ENCODE data around the gene PLCH1. TPM values are rescaled to one million over a fixed set of nuclear protein-coding genes. Genes with fewer than 3 reads are reported as not detected.

Gene PLCH1
- total and polyA plus RNA-seq, 9 of the 15 experiments (the other 6 are each of a cell fraction or from before 2014, with no cell fraction given) = 0.17 to 0.62 (median 0.40) TPM

DNA sequence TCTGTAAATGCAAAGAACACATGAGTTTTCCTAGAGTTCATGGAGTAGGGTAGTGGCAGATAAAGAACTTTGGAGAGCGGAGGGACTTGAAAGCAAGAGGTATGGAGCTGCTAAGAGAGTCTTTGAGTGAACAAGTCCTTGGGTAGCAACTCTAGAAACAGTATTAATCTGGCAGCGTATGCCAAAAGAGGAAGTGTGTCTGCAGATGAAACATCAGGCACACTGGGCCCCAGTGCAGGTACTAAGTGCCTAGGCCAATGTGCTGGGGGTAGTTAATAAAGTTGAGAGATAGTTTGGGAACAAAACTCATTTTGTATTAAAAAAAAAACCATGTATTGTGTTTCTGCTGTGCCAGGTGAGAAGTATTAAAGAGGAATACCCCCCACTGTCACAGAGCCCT lies 228.4 kb downstream of the PLCH1 start:
- in situ Hi-C loops (cut with MboI) (no loop called here), intact Hi-C loops (cut with micrococcal nuclease) (no loop called here)
- Histone ChIP-seq H3K9ac (ENCODE audit: insufficient read depth in 1 of 2, low read depth in 2 of 2, low read length in 2 of 2) (no peak overlapping the region), H3K4me3 (no peak overlapping the region), H3K36me3 (ENCODE audit: control insufficient read depth, insufficient read depth, low read length) (no peaks in the 10 kb centered on the region), H2AFZ (ENCODE audit: low read depth, low read length) (no peak overlapping the region), H3K9me3 (replicated peaks; ENCODE audit: control insufficient read depth, insufficient read depth, low read depth, low read length) (no peaks in the 10 kb centered on the region), H3K4me2 (ENCODE audit: insufficient read depth, low read length) (no peak overlapping the region), H3K27ac (ENCODE audit: extremely low read depth, low read depth, low read length) (no peak overlapping the region), H3K79me2 (ENCODE audit: control insufficient read depth, insufficient read depth, low read length) (no peaks in the 10 kb centered on the region), H3K9me1 (ENCODE audit: control insufficient read depth, insufficient read depth, low read length) (no peaks in the 10 kb centered on the region), H4K20me1 (replicated peaks; ENCODE audit: control insufficient read depth, insufficient read depth, low read length) (no peaks in the 10 kb centered on the region), H3K27me3 (ENCODE audit: control insufficient read depth in 2 of 2, insufficient read depth in 2 of 2, low read length in 2 of 2) (no peaks in the 10 kb centered on the region), H3K4me1 (replicated peaks in 1 of 2; ENCODE audit: control insufficient read depth in 2 of 2, insufficient read depth in 2 of 2, low read length in 2 of 2) (no peaks in the 10 kb centered on the region)
- TF ChIP-seq SPI1 (IDR thresholded peaks at IDR 0.05; ENCODE audit: borderline replicate concordance, low read depth, low read length) (peak; percentile 61; the same call in 1 of the 2 replicates), XRCC3 (IDR thresholded peaks at IDR 0.05) (no peak)
- no TSS peak for BruUV-seq (replicated peaks)
- CTCF ChIA-PET (ENCODE audit: low intra/inter-chr PET ratio) = no interaction called here
- DNase-seq (ENCODE audit: extremely low read depth in 1 of 4, low spot score in 3 of 4) (no peak), FAIRE-seq (no peak), ATAC-seq (no peak)
- WGBS (ENCODE audit: insufficient coverage, low coverage, missing lambda C conversion rate) = 6% methylated on average over 2 of the region's 2 CpGs
- POLR2A ChIA-PET = interaction anchor here (0.6 kb wide), 1 partner anchor 8 kb away, joined by 3 read pairs; no protein-coding TSS in a partner anchor

DNA sequence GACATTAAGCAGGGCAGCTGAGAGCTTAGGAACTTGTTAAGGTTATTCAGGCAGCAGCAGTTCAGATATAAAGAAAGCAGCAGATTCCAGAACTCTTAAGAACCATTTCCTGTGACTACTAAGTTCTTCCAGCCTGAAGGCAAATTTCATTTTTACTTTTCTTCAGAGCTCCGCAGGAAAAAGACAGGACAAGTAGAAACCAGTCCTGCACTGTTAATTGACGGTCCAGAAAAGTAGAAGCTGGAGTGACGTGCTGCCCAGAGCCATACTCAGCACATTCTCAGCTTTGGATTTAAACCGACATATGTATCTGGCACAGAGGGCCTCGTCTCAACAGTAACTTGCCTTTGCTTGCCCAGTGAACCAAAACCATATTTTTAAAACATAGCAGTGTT lies 232.0 kb downstream of the PLCH1 start:
- no peak overlapping the region for H3K4me2 ChIP-seq (ENCODE audit: insufficient read depth, low read length)
- no peak overlapping the region for H3K27ac ChIP-seq (ENCODE audit: extremely low read depth, low read depth, low read length)
- FAIRE-seq = no peak
- H2AFZ ChIP-seq (ENCODE audit: low read depth, low read length) = 0 out of 2 replicates have a peak overlapping the region, but pooled peaks have one; percentile 24
- H3K9me1 ChIP-seq (ENCODE audit: control insufficient read depth, insufficient read depth, low read length) = no peaks in the 10 kb centered on the region
- no peaks in the 10 kb centered on the region for H3K79me2 ChIP-seq (ENCODE audit: control insufficient read depth, insufficient read depth, low read length)
- 2% methylated on average over 5 of the region's 5 CpGs for WGBS (ENCODE audit: insufficient coverage, low coverage, missing lambda C conversion rate)
- no peaks in the 10 kb centered on the region for H3K36me3 ChIP-seq (ENCODE audit: control insufficient read depth, insufficient read depth, low read length)
- no peak for ATAC-seq
- H3K27me3 ChIP-seq (ENCODE audit: control insufficient read depth in 2 of 2, insufficient read depth in 2 of 2, low read length in 2 of 2) = no peaks in the 10 kb centered on the region
- H3K9ac ChIP-seq (ENCODE audit: insufficient read depth in 1 of 2, low read depth in 2 of 2, low read length in 2 of 2) = no peak overlapping the region
- ChIA-PET CTCF (ENCODE audit: low intra/inter-chr PET ratio) (no interaction called here), POLR2A (no interaction called here)
- H3K4me3 ChIP-seq = no peak overlapping the region
- BruUV-seq (replicated peaks) = no TSS peak
- in situ Hi-C loops (cut with MboI) (no loop called here), intact Hi-C loops (cut with micrococcal nuclease) (no loop called here)
- no peaks in the 10 kb centered on the region for H4K20me1 ChIP-seq (replicated peaks; ENCODE audit: control insufficient read depth, insufficient read depth, low read length)
- no peak for DNase-seq (ENCODE audit: extremely low read depth in 1 of 4, low spot score in 3 of 4)
- no peaks in the 10 kb centered on the region for H3K4me1 ChIP-seq (replicated peaks in 1 of 2; ENCODE audit: control insufficient read depth in 2 of 2, insufficient read depth in 2 of 2, low read length in 2 of 2)
- H3K9me3 ChIP-seq (replicated peaks; ENCODE audit: control insufficient read depth, insufficient read depth, low read depth, low read length) = no peaks in the 10 kb centered on the region
- no peak for TF ChIP-seq ZNF717 (CRISPR knock-in tag; IDR thresholded peaks at IDR 0.05)
- no peak for TF ChIP-seq THRAP3 (IDR thresholded peaks at IDR 0.05; ENCODE audit: borderline replicate concordance)
- no peak for TF ChIP-seq ZNF232 (CRISPR knock-in tag; IDR thresholded peaks at IDR 0.05)
- TF ChIP-seq, protein P1, sequence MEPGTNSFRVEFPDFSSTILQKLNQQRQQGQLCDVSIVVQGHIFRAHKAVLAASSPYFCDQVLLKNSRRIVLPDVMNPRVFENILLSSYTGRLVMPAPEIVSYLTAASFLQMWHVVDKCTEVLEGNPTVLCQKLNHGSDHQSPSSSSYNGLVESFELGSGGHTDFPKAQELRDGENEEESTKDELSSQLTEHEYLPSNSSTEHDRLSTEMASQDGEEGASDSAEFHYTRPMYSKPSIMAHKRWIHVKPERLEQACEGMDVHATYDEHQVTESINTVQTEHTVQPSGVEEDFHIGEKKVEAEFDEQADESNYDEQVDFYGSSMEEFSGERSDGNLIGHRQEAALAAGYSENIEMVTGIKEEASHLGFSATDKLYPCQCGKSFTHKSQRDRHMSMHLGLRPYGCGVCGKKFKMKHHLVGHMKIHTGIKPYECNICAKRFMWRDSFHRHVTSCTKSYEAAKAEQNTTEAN (CRISPR knock-in tag; IDR thresholded peaks at IDR 0.05) = no peak
- TF ChIP-seq CTCF (IDR thresholded peaks at IDR 0.05 in 2 of 3, conservative IDR thresholded peaks at IDR 0.05 in 1 of 3; ENCODE audit: insufficient read depth in 2 of 3, low read depth in 1 of 3, low read length in 3 of 3) = no peak
- no peak for TF ChIP-seq MAFF (IDR thresholded peaks at IDR 0.05; ENCODE audit: low read length)
- TF ChIP-seq MCM2 (IDR thresholded peaks at IDR 0.05; ENCODE audit: low read depth) = no peak
- no peak for TF ChIP-seq MEIS2 (IDR thresholded peaks at IDR 0.05; ENCODE audit: partially characterized antibody)
- TF ChIP-seq KAT7 (CRISPR knock-in tag; IDR thresholded peaks at IDR 0.05; ENCODE audit: borderline replicate concordance) = no peak
- TF ChIP-seq, protein P2, sequence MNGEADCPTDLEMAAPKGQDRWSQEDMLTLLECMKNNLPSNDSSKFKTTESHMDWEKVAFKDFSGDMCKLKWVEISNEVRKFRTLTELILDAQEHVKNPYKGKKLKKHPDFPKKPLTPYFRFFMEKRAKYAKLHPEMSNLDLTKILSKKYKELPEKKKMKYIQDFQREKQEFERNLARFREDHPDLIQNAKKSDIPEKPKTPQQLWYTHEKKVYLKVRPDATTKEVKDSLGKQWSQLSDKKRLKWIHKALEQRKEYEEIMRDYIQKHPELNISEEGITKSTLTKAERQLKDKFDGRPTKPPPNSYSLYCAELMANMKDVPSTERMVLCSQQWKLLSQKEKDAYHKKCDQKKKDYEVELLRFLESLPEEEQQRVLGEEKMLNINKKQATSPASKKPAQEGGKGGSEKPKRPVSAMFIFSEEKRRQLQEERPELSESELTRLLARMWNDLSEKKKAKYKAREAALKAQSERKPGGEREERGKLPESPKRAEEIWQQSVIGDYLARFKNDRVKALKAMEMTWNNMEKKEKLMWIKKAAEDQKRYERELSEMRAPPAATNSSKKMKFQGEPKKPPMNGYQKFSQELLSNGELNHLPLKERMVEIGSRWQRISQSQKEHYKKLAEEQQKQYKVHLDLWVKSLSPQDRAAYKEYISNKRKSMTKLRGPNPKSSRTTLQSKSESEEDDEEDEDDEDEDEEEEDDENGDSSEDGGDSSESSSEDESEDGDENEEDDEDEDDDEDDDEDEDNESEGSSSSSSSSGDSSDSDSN (IDR thresholded peaks at IDR 0.05; ENCODE audit: borderline replicate concordance in 1 of 2, low read depth in 2 of 2, low read length in 2 of 2) = no peak

Data from K562 (cell line).